ENCODE data around the gene CALU. TPM values are rescaled to one million over a fixed set of nuclear protein-coding genes. Genes with fewer than 3 reads are reported as not detected.

Gene CALU
- total RNA-seq, 1 experiment from 2014 or later = 168 TPM

GRCh38 chr7:128713794-128714193 lies 25.4 kb upstream of the CALU start:
- no peak overlapping the region for H3K23ac ChIP-seq (ENCODE audit: insufficient read length, low read depth, low read length)
- H4K91ac ChIP-seq (ENCODE audit: insufficient read length, low read depth, low read length) = no peak overlapping the region
- no peak overlapping the region for H4K5ac ChIP-seq (ENCODE audit: insufficient read length, low read depth, low read length)
- H3K4ac ChIP-seq (ENCODE audit: low read depth, low read length) = no peak overlapping the region
- H3K9me3 ChIP-seq (ENCODE audit: control insufficient read depth, low read depth, low read length) = no peaks in the 10 kb centered on the region
- no peaks in the 10 kb centered on the region; a peak in 1 of 5 replicates for H3K9me3 Mint-ChIP-seq
- H3K9ac ChIP-seq (ENCODE audit: extremely low read depth, insufficient read length, low read length) = no peak overlapping the region
- no peak overlapping the region for H2BK5ac ChIP-seq (ENCODE audit: insufficient read length, low read length)
- no CpG with 5 or more reads among the region's 2 CpGs for WGBS (ENCODE audit: extremely low coverage, insufficient read length, low lambda C conversion rate)
- TF ChIP-seq CTCF (conservative IDR thresholded peaks at IDR 0.05) = no peak
- peaks cover 0 to 4% (median 0%) of the 10 kb centered on the region in 3 experiments; a peak in 2 of 7 replicates for H3K36me3 Mint-ChIP-seq (ENCODE audit: insufficient read depth in 1 of 3, low read depth in 3 of 3)
- no peak overlapping the region for H3K27ac ChIP-seq (ENCODE audit: insufficient read length, low read depth, low read length)
- H3K79me2 ChIP-seq (ENCODE audit: insufficient read depth, low read length) = no peaks in the 10 kb centered on the region
- no peak overlapping the region for H3K4me3 Mint-ChIP-seq
- no peak overlapping the region for H3K4me2 ChIP-seq (ENCODE audit: insufficient read depth, insufficient read length, low read length)
- no peak overlapping the region for H3K56ac ChIP-seq (ENCODE audit: insufficient read length, low read depth, low read length)
- no peak overlapping the region for H2BK15ac ChIP-seq (ENCODE audit: low read depth, low read length)
- H3K27me3 ChIP-seq (ENCODE audit: insufficient read depth, low read length) = no peaks in the 10 kb centered on the region
- no peak overlapping the region for H3K18ac ChIP-seq (ENCODE audit: insufficient read length, low read depth, low read length)
- H2AFZ ChIP-seq (ENCODE audit: low read length) = no peak overlapping the region
- H3K14ac ChIP-seq (ENCODE audit: insufficient read depth, low read length) = no peak overlapping the region
- no peak overlapping the region for H2BK120ac ChIP-seq (ENCODE audit: low read depth, low read length, poor library complexity, severe bottlenecking)
- H3K4me1 Mint-ChIP-seq = peaks cover 15 to 20% of the 10 kb centered on the region in 2 experiments
- no peak for DNase-seq
- no peak overlapping the region for H2BK20ac ChIP-seq (ENCODE audit: low read depth, low read length, poor library complexity, severe bottlenecking)
- no peaks in the 10 kb centered on the region for H3K27me3 Mint-ChIP-seq (ENCODE audit: low read depth)
- H2AK5ac ChIP-seq (ENCODE audit: insufficient read length, low read length) = no peak overlapping the region
- no peaks in the 10 kb centered on the region for H3K79me1 ChIP-seq (ENCODE audit: insufficient read depth, low read depth, low read length, poor library complexity, severe bottlenecking)
- H3K4me1 ChIP-seq (ENCODE audit: insufficient read depth, low read length) = peaks cover under 1% of the 10 kb centered on the region; the same call in 1 of the 2 replicates
- no peaks in the 10 kb centered on the region for H4K20me1 ChIP-seq (ENCODE audit: control insufficient read depth, insufficient read depth, insufficient read length)
- H3K27ac Mint-ChIP-seq = no peak overlapping the region
- H2BK12ac ChIP-seq (ENCODE audit: insufficient read length, low read depth, low read length) = no peak overlapping the region
- no peak overlapping the region for H3T11ph ChIP-seq (ENCODE audit: low read length)
- no peak overlapping the region for H4K8ac ChIP-seq (replicated peaks; ENCODE audit: insufficient read length, low read depth, low read length)
- no peaks in the 10 kb centered on the region for H3K23me2 ChIP-seq (ENCODE audit: insufficient read length, low read depth, low read length, poor library complexity, severe bottlenecking)

Measured in H9 (cell line).